EH (cell line): ENCODE results near the gene SAMSN1.

Experiments used
- DNase-seq: peaks from one replicate; pipeline ENCODE4 v3.0.0-alpha.2; 2015; ENCODE audit warnings: low read depth

Gene SAMSN1

DNA sequence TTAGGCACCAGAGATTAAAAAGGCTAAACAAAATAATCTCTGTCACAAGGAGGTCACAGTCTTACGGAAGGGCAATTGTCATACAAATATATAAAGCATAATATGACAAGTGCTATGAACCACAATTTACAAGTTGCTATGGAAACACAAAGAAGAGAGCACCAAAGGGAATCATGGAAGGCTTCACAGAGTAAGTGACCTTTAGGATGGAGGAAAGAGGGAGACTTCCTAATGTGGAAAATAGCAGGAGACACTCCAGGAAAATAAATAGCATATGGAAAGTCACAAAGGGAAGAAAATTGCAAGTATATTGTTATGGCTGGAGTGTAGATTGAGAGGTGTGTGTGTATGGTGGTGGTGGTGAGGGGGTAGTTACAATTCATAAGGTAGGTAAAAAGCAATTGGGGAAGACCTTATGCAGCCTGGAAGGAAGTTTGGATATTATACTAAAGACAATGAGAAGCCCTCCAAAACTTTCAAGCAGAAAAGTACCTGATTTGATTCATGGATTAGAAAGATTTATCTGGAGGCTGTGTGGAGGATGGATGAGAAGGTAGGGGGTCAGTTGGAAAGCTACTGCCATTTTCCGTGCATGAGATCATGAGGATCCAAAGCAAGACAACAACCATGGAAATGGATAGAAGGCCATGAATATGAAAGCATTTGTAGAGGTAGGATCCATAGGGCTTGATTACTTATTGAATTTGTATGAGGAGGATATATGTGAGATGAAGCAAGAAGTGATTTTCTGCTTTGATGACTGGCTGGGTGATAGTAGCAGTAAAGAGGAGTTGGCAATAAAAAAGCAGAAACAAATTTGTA is 61.7 kb downstream of the SAMSN1 start:
- no peak for DNase-seq

DNA sequence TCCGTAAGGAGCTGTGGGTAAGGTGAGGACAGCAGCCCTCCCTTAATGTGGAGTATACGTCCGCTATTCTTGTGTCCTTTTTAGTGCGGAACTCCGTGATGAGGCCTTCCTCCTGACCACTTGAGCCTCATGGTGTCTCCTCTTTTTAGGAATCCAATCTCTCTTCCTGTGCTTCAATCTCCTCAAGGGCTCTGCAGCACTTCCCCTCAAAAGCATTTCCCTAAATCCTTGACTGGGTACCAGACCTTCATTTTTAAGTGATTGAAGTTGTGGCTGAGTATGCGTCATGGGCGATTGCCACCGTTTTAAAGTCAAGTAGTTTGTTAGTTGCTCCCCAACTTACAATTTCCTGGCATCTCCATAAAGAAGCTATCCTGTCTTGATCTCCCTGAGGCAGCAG is 62.8 kb downstream of the SAMSN1 start:
- no peak for DNase-seq

DNA sequence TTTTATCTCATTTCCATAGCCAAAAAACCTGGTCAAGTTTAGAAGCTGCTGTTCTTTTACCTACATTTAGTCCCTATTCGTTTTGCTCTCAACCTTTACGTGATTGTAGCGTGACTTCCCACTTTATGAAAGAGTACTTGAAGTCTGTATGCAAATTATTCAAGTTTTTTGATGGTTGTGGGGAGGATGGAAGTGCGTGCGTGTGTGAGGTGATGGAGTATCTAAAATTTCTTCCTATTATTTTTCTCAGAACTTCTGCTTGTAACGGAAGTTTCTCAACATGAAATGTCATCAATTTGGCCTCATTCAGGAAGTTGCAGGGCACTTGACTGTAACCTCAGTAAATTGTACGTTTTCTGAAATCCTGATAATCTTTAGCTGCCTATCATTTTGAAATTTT is 64.0 kb downstream of the SAMSN1 start:
- DNase-seq, result no peak

DNA sequence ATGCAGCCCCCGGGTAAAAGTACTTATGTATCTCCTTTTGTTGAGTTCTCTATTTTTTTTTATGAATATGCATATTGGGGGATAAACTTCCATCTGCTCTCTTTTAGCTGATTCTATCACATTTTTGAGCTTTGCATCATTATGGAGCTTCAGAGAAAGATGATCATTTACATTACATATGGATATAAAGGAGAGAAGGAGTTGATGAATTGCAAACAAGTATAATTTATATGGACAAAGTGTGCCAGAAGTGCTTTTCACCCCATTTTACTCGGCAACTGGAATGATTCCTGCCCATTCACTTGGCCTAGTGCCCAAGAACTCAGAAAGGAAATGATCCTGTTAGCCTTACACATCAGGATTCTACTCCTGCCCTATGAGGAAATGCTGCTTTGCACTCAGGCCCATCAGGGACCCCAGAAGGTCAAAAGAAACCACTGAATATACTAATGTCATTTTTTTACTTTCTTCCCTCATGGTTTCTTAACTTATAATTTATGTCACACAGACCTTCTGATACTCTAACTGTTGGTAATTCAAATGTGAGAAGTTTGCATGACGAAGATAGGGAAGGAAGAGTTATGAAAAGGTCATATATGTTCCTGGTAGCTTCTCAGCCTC is 65.6 kb downstream of the SAMSN1 start:
- no peak for DNase-seq

DNA sequence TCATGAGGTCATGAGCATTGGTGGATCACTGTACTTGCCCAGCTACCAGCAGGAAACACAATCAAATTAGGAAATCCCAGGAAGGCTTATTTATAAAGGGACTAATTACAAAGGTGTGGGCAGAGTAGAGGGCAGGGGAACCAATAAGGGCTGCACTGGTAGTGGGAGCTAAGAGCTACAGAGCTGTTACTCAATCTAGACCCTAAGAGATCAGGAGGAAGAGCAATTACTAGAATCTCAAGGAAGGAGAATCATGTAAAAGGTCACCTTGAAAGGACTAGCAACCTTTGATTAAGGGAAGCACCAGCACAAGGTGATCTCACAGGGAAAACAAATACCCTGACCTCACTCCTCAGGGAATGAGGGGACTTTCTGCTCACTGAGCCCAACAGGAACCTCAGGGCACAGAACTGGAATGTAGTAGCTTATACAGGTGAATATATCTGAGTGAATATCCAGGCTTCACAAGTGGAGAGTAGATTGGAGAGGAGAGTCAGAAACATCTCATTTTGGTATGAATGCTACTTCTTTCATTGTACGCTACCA is 66.8 kb downstream of the SAMSN1 start:
- DNase-seq, result no peak

DNA sequence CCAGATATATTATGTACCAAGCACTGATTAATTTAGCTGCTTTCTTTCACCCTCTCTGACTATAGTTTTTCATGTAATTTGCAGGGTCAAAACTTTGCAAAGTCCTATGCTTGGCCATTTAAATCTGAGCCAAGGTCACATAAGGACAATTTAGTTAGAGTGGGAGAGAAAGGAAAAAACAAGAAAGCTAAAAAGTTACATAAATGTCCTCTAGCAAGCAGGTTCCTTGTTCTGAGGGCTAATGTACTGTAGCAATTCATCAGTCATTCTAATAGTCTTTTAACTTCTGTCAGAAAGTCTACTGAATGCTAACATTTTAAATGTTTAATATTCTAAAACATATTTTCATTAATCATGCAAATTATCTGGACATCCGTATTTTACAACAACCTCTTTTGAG is 68.3 kb downstream of the SAMSN1 start:
- DNase-seq, result no peak

DNA sequence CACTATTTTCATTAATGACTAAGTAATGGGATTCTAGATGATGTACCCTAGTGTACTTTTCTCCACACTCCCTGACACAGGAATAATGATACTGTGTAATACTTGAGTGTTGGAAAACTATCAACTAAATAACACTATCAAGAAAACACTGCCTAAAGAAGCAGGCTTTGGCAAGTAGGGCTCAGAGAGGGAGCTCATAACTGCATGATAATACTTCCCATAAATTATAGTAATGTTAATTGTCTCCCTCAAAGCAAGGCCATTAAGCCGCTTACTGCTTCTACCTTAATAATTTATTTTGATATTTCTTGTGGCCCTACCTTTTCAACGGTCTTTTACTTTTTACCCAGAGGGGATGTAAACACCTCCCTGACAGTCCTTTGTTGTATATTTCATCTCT is 69.0 kb downstream of the SAMSN1 start:
- DNase-seq, result no peak

DNA sequence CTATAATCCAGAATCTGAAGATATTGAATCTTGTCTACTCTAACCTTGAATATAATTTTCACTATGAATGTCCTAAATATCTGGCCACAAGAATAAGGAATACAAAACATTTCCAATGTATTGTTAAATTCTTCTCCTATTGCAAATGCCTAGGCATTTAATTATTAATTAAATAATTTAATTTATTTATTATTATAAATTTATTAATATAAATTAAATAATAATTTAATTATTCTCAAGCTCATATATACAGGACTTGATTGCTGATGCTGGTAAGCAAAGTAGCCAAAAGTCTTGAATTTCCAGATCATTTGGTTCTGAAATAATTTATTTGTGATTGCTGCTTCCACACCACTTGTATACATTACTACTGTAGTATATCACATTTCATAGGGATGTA is 71.1 kb downstream of the SAMSN1 start:
- no peak for DNase-seq

DNA sequence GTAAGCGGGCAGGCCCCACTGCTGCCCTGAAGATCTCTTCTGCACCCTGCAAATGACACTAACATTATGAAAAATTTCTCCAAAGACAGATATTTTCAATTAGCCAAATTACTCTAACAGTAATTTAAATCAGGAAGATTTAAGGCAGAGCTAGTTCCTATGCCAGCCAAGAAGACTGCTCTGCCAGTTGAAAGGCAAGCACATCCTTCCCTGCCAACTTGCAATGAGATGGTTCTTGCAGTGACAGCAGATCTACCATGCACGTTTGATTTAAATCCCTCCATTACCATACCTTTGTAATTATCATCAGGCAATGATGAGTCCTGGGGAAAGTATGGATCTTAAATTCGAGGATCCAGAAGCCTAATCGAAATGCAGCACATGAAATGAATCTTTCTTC is 76.5 kb downstream of the SAMSN1 start:
- no peak for DNase-seq

DNA sequence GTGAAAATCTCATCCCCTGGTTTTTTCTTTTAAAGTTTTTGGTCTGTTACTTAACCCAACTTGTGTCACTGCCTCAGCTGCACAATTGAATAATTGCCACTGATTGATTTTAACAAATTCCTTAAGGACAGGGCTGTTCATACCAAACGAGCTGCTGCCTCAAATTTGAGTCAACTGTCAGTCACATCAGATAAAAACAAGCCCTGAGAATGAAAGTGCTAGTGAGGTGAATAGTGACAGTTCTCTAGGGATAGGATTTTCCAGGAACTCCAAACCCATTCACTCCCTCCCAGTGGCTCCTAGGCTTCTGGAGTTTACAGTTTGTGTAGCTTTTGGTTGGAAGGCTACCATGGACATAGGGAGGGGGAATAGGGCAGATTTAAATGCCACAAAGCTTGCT is 79.4 kb downstream of the SAMSN1 start:
- DNase-seq, result no peak

DNA sequence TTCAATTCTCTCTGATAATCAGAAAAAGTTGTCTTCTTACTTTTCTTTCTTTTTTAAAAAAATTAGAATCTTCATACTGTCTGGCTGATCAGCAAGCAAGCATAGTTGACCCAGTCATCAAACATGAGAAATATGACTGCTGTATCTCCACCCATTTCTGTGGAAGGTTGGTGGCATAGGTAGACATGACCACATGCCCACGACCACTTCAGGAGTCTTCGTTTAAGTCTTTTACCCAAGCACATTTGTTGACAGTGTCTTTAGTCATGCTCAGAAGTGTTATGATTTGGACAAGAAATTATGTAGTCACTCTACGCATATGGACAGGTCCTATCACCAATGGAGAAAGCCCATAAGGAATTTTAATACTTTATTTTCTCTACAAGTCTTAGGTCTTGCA is 88.4 kb downstream of the SAMSN1 start:
- DNase-seq, result no peak

DNA sequence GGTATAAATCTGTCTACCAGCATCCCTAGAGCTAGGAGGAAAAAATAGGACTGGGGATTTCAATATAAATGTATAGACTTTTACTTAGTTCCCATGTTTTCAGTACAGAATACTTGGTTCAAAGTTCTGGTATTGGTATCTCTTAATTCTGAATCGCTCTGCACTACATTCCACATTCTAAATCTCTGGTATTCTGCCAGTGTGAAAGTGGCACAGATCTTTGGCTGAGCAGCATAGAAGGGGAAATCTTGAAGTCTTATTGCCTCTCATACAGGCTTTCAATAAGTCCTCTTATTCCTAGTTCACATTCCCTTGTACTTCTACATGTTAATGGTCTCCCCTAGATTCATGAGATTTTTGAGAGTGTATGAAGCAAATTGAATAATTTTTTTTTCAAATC is 89.2 kb downstream of the SAMSN1 start:
- no peak for DNase-seq

DNA sequence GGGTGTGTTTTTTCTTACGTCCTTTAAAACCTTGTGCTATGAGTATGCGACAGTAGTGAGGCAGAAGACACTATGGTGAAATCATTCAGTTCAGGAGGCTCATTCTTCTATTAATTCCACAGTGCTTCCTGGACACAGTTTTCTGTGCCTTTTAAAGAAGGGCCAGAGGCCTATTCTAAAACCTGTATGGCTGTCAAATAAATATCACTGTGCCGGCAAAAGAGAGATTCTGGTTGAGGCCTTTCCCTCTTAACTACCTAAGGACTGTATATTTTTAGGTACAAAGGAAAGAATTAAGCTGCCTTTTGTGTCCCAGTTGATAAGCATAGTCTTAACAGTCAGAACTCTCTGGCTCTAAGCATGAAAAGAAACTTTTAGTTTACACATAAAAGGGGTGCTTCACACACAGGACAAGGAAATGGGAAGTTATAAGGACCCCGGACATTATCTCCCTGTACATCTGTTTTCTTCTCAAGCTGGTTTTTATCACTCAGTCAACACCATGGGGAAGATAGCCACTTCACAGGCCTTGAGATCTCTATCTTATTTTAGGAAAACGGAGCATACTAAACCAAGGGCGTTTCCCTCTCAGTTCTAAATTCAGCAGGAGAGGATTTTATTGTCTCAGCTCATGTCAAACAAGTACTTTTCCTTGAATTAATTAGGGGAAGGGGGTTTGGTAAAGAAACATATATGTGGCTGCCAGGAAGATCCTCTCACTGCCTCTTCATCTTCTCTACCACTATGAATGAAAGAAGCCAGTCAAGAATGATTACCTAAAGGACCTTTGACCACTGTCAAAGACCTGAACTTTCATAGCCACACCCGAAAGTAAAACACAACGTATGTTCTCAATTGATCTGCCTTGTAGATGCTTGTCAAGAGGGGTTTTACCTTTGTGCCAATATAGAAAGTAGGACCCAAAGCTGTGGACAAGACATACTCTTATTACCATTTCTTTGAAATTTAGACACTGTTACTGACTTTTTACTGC is 91.8 kb downstream of the SAMSN1 start:
- DNase-seq, result no peak

DNA sequence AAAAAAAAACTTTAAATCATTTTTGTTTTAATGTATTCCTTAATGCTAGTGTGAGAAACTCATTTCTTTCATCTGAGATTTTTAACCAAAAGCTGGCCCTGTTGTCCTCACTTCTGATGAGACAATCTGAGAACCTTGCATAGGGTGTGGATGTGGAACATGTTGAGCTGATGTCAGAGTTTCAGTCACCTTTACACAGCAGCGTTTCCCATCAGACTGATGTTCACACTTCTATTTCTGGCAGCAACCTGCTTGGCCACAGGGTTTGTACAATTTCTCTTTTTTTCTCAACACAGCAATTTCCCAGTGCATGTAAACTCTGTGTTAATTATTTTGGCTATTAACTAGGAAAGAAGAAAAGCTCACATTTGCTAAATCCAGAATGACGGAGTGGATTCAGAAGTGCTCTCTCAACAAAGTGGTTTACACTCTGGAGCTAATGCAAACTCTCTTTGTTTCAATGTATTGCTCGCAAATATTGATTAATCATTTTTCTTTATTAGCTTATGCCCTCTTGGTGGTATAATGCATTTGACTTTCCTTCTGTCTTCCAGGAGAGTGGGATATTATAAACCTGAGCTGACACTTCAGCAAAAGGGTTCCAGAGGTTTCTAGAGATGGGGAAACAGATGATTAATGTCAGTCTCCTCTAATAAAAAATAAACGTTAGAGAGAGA is 92.6 kb downstream of the SAMSN1 start:
- no peak for DNase-seq

DNA sequence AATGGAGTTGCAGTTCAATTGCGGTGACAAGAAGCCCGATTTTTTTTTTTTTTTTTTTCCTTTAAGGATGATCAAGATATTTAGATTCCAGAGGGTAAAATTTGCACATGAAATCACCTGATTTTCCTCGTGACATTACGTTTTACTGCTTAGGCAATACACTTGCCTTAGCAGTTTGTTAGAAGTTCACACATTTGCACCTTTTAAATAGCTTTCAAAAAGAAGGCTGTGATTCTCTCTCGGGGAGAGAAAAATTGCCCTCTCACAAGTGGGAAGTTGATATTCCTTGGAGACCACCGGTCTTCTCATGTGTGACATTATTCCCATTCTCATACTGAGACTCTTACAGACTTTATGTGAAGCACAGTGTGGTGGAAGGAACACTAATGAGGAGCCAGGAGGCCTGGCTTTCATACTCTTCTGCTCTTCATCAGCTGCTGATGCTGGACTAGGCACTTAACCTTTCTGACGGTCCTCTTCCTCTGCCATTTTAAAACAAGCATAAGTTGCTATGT is 93.3 kb downstream of the SAMSN1 start:
- no peak for DNase-seq

DNA sequence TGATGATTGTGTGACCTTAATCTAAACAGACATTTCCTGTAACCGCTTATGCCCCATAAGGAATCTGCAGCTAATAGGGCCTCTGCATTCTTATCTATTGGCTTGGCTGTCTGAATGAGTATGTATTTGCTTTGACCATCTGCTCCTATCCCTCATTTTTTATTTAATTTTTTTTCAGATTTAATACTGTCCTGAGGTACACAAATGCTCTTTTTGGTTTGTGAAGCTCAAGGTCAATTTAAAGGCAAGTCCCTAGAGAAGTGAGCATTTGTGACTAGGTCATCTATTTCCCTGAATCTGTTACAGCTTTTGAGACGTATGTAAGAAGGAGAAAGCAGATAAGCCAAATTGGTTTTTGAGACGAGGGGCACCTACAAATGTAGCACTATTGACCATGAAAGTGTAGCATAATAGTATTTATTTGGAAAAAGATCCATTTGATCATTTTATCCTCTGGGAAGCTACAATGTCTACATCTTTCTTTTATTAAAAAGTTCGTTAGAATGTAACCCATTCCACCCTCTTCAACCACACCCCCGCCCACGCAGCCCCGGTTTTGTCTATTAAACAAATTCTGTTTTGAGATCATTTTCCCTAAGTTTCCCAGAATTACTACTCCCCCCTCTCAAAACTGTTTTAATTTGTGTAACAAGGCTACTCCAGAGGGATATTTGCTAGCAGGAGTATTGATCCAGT is 93.9 kb downstream of the SAMSN1 start:
- no peak for DNase-seq

DNA sequence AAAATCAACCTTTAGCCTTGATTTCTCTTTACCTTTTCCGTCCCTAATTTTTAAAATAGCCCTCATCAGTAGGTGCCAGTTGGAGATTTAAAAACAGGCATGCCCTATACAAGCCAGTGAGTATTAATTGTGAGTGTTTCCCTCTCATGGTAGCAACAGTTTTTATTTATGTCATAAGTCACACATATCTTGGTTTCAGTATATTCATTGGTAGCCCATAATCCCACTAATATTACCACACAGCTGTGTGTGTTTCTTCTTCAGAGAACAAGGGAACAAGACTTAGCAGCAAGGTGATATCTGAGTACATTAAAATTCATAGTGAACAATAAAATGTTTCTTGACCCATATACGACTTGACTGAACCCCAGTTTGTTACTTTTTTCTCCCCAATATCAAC is 94.6 kb downstream of the SAMSN1 start:
- DNase-seq, result no peak

DNA sequence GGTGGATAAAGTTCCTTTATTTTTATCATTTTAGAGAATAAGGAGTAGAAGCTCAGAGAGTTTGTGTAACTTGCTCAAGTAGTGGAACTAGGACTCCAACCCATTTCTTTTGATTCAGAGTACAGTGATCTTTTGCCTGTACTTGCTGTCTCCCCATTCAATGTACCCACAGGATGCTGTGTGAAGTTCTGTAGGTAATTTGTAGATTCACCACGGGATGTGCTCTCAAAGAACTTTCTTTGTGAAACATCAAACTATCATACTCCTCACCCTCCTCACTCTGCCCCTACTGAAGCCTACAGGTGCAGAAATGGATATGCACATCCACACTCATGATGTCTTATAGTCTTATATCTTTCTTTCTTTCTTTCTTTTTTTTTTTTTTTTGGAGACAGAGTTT is 97.3 kb downstream of the SAMSN1 start:
- DNase-seq, result no peak

DNA sequence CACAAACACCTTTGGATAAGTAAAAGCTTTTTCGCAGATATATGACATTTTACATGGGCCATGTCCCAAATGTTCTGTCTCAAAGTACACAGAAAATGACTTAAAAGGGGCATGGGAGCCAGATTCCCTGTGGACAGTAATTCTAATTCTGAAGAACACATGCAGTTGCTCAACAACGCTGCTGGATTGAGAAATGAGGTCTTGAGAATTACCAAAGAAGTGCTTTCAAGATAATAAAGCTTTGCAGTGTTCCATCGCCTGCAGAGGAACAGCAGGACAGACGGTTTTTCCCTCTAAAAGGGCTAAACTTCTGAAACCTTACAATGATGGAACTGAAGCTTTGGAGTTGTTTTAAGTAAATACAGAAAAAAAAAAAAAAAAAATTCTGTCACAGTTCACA is 107.9 kb downstream of the SAMSN1 start:
- DNase-seq, result no peak

DNA sequence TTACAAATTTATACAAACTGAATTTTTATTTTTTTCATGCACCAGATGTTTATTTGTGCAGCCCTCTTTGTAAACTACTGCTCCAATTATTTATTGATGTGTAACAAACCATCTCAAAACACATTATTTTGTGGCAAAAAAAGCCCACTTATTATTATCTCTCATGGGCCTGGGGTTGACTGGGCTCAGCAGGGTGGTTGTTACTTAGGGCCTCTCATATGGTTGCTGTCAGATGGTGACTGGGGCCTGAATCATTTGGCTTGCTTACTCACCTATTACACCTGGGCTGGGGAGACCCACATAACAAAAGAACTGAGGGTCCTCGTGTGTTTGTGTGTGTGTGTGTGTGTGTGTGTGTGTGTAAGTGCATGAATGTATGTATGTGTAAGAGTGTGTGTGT is 110.7 kb downstream of the SAMSN1 start:
- DNase-seq, result no peak
